DOHH2 (cell line): ENCODE measurements around the gene TSPO.
A peak's percentile ranks its signal among the peaks of the same experiment; 100 is the strongest.

Experiments used
- H3F3A ChIP-seq: fragments of 200-600 bp; sonication (generic), shearing (Covaris generic); 2 replicates; pipeline ENCODE4 v1.6.0; 2016; ENCODE audit warnings: antibody characterized with exemption, mild to moderate bottlenecking; ENCODE audit not compliant: control insufficient read depth, insufficient read depth
- H3K27ac ChIP-seq: fragments of 200-600 bp; sonication (generic); 2 replicates; pipeline ENCODE4 v1.5.1; 2014; ENCODE audit warnings: low read depth, mild to moderate bottlenecking, low read length, moderate library complexity
- H3K27me3 ChIP-seq: fragments of 200-600 bp; sonication (generic); 2 replicates; pipeline ENCODE4 v1.6.1; 2014; ENCODE audit warnings: mild to moderate bottlenecking, low read length, mixed read lengths; ENCODE audit not compliant: control insufficient read depth
- H3K36me3 ChIP-seq: fragments of 200-600 bp; sonication (generic); 2 replicates; pipeline ENCODE4 v1.6.1; 2014; ENCODE audit warnings: mild to moderate bottlenecking, low read length, moderate library complexity, mixed read lengths; ENCODE audit not compliant: control insufficient read depth
- H3K4me1 ChIP-seq: fragments of 200-600 bp; sonication (generic); 2 replicates; pipeline ENCODE4 v1.6.1; 2014; ENCODE audit warnings: mild to moderate bottlenecking, low read length, mixed read lengths; ENCODE audit not compliant: control insufficient read depth
- H3K4me2 ChIP-seq: fragments of 200-600 bp; sonication (generic); 2 replicates; pipeline ENCODE4 v1.6.0; 2014; ENCODE audit warnings: mild to moderate bottlenecking, low read length, moderate library complexity
- H3K4me3 ChIP-seq: fragments of 200-600 bp; sonication (generic); 2 replicates; pipeline ENCODE4 v1.5.1; 2014; ENCODE audit warnings: mild to moderate bottlenecking, low read length, mixed read lengths
- H3K79me2 ChIP-seq: fragments of 200-600 bp; sonication (generic); 2 replicates; pipeline ENCODE4 v1.6.1; 2014; ENCODE audit warnings: mild to moderate bottlenecking, low read length, mixed read lengths; ENCODE audit not compliant: control insufficient read depth
- H3K9me2 ChIP-seq: fragments of 200-600 bp; sonication (generic); replicated peaks from 2 replicates; pipeline ENCODE4 v1.6.1; 2014; ENCODE audit warnings: mild to moderate bottlenecking, low read length, mixed read lengths; ENCODE audit not compliant: control insufficient read depth
- H3K9me3 ChIP-seq: fragments of 200-600 bp; sonication (generic); 2 replicates; pipeline ENCODE4 v1.6.1; 2014; ENCODE audit warnings: antibody characterized with exemption, low read length, mixed read lengths; ENCODE audit not compliant: control insufficient read depth, insufficient read depth
- H4K20me1 ChIP-seq: fragments of 200-600 bp; sonication (generic); 2 replicates; pipeline ENCODE4 v1.6.0; 2014; ENCODE audit warnings: low read depth, mild to moderate bottlenecking, antibody characterized with exemption, low read length, moderate library complexity; ENCODE audit not compliant: control insufficient read depth, insufficient read depth
- EZH2phosphoT487 ChIP-seq: fragments of 200-600 bp; sonication (generic); IDR thresholded peaks from 2 replicates; pipeline ENCODE4 v1.6.1; 2017; ENCODE audit warnings: borderline replicate concordance, mild to moderate bottlenecking, antibody characterized with exemption, low read length, moderate library complexity, mixed read lengths
- TF ChIP-seq, protein P1 (sequence below): fragments of 200-600 bp; sonication (generic); IDR thresholded peaks from one replicate; pipeline ENCODE4 v1.5.1; 2014; ENCODE audit warnings: antibody characterized with exemption, mild to moderate bottlenecking, low read depth, low read length; ENCODE audit not compliant: poor library complexity, severe bottlenecking

The TSPO gene

DNA sequence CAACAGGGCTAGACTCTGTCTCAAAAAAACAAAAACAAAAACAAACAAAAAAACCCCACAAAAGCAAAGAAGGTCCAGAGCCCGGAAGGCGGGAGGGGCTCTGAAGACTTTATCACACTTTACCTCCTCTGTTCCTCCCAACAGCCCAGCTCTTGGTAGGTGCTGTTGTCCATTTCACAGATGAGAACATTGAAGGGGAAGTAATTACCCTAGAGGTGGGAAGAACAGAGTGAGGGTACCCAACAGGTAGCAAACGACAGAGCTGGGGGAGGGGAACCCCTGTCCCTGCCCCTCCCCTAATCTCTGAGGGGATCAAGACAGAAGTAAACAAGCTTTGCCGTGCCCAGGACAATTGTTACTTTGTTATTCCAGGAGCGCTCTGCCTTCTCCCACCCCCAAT is 41.8 kb upstream of the TSPO start:
- Histone ChIP-seq H3K27ac (no peak overlapping the region), H3F3A (no peaks in the 10 kb centered on the region), H3K4me1 (peaks cover 24% of the 10 kb centered on the region), H3K4me2 (no peak overlapping the region), H3K79me2 (no peaks in the 10 kb centered on the region), H3K36me3 (no peaks in the 10 kb centered on the region), H3K27me3 (peaks cover 49% of the 10 kb centered on the region), H3K9me2 (no peaks in the 10 kb centered on the region), H4K20me1 (no peaks in the 10 kb centered on the region), H3K9me3 (no peaks in the 10 kb centered on the region), H3K4me3 (no peak overlapping the region)
- TF ChIP-seq, protein P1, sequence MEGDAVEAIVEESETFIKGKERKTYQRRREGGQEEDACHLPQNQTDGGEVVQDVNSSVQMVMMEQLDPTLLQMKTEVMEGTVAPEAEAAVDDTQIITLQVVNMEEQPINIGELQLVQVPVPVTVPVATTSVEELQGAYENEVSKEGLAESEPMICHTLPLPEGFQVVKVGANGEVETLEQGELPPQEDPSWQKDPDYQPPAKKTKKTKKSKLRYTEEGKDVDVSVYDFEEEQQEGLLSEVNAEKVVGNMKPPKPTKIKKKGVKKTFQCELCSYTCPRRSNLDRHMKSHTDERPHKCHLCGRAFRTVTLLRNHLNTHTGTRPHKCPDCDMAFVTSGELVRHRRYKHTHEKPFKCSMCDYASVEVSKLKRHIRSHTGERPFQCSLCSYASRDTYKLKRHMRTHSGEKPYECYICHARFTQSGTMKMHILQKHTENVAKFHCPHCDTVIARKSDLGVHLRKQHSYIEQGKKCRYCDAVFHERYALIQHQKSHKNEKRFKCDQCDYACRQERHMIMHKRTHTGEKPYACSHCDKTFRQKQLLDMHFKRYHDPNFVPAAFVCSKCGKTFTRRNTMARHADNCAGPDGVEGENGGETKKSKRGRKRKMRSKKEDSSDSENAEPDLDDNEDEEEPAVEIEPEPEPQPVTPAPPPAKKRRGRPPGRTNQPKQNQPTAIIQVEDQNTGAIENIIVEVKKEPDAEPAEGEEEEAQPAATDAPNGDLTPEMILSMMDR = no peak
- no peak for TF ChIP-seq EZH2phosphoT487

DNA sequence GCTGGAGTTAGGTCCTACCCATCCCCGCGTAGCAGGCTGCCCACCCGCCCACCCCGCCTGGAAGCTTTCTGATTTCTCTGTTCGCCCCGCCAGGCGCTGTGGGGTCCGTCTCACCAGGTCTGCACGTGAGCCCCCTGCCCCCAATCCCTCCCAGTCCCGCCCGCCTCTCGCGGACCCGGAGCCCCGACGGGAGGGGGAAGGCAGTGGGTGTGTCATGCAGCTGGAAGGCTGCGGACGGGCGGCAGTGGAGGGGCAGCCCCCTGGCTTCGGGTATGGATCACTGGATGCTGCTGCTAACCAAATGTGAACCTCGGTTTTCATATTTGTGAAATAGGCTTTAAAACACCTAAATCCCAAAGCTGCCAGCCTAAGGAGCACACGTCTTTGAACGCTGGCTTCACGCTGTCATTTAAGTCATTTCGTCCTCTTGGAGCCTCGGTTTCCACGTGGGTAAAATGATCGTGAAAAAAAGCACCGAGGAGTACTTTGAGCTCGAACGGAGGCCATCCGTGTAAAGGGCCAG is 41.4 kb upstream of the TSPO start:
- Histone ChIP-seq H3K36me3 (no peaks in the 10 kb centered on the region), H3K27me3 (peaks cover 54% of the 10 kb centered on the region), H3K4me3 (peak overlapping the region; percentile 84), H3K27ac (no peak overlapping the region), H3K79me2 (no peaks in the 10 kb centered on the region), H3K4me1 (peaks cover 24% of the 10 kb centered on the region), H4K20me1 (no peaks in the 10 kb centered on the region), H3K9me3 (no peaks in the 10 kb centered on the region), H3K4me2 (peak overlapping the region; percentile 98), H3F3A (no peaks in the 10 kb centered on the region), H3K9me2 (no peaks in the 10 kb centered on the region)
- TF ChIP-seq, protein P1 = no peak
- TF ChIP-seq EZH2phosphoT487 = no peak; the same call in 1 of the 2 replicates

DNA sequence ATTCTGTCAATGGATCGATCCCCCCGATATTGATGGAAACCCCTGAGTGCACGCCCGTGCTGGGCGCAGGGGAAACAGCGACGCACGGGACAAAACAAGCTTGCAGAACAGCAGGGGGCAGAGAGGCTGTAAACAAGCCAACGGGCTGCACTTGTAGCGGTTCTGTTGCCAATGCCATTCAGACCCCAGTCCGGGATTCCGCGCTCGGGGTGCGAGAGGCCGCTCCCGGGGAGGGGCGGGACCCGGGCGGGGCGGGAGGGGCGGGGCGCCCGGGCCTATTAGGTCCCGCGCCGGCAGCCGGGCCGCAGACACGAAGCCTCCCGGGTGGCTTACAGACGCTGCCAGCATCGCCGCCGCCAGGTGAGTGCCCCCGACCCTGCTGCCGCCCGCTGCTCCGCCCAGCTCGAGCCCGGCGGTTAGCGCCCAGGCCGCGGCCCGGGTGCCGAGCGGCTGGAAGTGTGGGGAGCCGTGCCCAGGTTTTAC is 40.9 kb upstream of the TSPO start, which contains the start of gene BIK:
TSS of gene BIK (plus strand) at position 307 of the 483 bp plus-strand sequence. CDS start 13,273 bp downstream, outside the sequence.
- Histone ChIP-seq H3K27me3 (peaks cover 59% of the 10 kb centered on the region), H3F3A (no peaks in the 10 kb centered on the region), H3K79me2 (no peaks in the 10 kb centered on the region), H3K9me2 (no peaks in the 10 kb centered on the region), H3K27ac (no peak within 1 kb of the TSS), H4K20me1 (no peaks in the 10 kb centered on the region), H3K4me1 (peaks cover 26% of the 10 kb centered on the region), H3K9me3 (no peaks in the 10 kb centered on the region), H3K4me3 (peak within 1 kb of the TSS; percentile 84), H3K36me3 (no peaks in the 10 kb centered on the region), H3K4me2 (peak within 1 kb of the TSS; percentile 98)
- no peak for TF ChIP-seq EZH2phosphoT487
- TF ChIP-seq, protein P1 = peak; percentile 43
